ENCODE measurements around the gene CASTOR1.

The CASTOR1 gene

GRCh38 chr22:30294830-30295229 is 5.5 kb upstream of the CASTOR1 start:
- no peak overlapping the region for H3K4me3 ChIP-seq (replicated peaks in 1 of 2; ENCODE audit: low read depth in 2 of 2, low read length in 2 of 2)
- TF ChIP-seq CTCF (IDR thresholded peaks at IDR 0.05; ENCODE audit: low read depth, low read length): no peak

GRCh38 chr22:30294066-30294465 is 4.8 kb upstream of the CASTOR1 start:
- TF ChIP-seq CTCF (IDR thresholded peaks at IDR 0.05; ENCODE audit: low read depth, low read length): no peak
- no peak for DNase-seq (ENCODE audit: low read depth in 2 of 2)
- H3K4me3 ChIP-seq (replicated peaks in 1 of 2; ENCODE audit: low read depth in 2 of 2, low read length in 2 of 2): no peak overlapping the region

More at GRCh38 chr22:30294830-30295229, 5.5 kb upstream of the CASTOR1 start:
- DNase-seq (ENCODE audit: low read depth in 2 of 2): no peak

GRCh38 chr22:30293026-30293425 is 3.7 kb upstream of the CASTOR1 start:
- no peak for DNase-seq (ENCODE audit: low read depth in 2 of 2)
- TF ChIP-seq CTCF (IDR thresholded peaks at IDR 0.05; ENCODE audit: low read depth, low read length): no peak

GRCh38 chr22:30292069-30292970 is 3.0 kb upstream of the CASTOR1 start:
- DNase-seq (ENCODE audit: low read depth in 2 of 2): no peak
- TF ChIP-seq CTCF (IDR thresholded peaks at IDR 0.05; ENCODE audit: low read depth, low read length): no peak
- no peak overlapping the region for H3K4me3 ChIP-seq (replicated peaks in 1 of 2; ENCODE audit: low read depth in 2 of 2, low read length in 2 of 2)

More at GRCh38 chr22:30293026-30293425, 3.7 kb upstream of the CASTOR1 start:
- no peak overlapping the region for H3K4me3 ChIP-seq (replicated peaks in 1 of 2; ENCODE audit: low read depth in 2 of 2, low read length in 2 of 2)

- DNase-seq (ENCODE audit: low read depth in 2 of 2): peak; percentile 87 to 89
- no peak for TF ChIP-seq CTCF (IDR thresholded peaks at IDR 0.05; ENCODE audit: low read depth, low read length)
- no peak overlapping the region for H3K4me3 ChIP-seq (replicated peaks in 1 of 2; ENCODE audit: low read depth in 2 of 2, low read length in 2 of 2)
Measured at GRCh38 chr22:30291058-30291892, 2.0 kb upstream of the CASTOR1 start.

- TF ChIP-seq CTCF (IDR thresholded peaks at IDR 0.05; ENCODE audit: low read depth, low read length): no peak
- DNase-seq (ENCODE audit: low read depth in 2 of 2): peak; percentile 79 to 90
- no peak overlapping the region for H3K4me3 ChIP-seq (replicated peaks in 1 of 2; ENCODE audit: low read depth in 2 of 2, low read length in 2 of 2)
Measured at GRCh38 chr22:30290342-30291057, 1.2 kb upstream of the CASTOR1 start.

Data from cardiac fibroblast (primary cell).